Nephron progenitor cell (in vitro differentiated cells): Measurements from ENCODE around the gene UBE2L3.
"Not testable (repeated sequence)": the region's sequence is repeated elsewhere in the genome, so short reads cannot be mapped to it uniquely, and the experiment has no call there.

Experiments
- DNase-seq: peaks from one replicate; pipeline ENCODE4 v3.0.0; 2021
- H3K27ac Mint-ChIP-seq: 2 replicates; pipeline ENCODE4 v1.8.0; 2021; ENCODE audit warnings: mild to moderate bottlenecking, moderate library complexity, mixed read lengths
- H3K27me3 Mint-ChIP-seq: 2 replicates; pipeline ENCODE4 v1.8.0; 2021; ENCODE audit warnings: mild to moderate bottlenecking, low read depth, mixed read lengths; ENCODE audit not compliant: poor library complexity
- H3K36me3 Mint-ChIP-seq: 2 replicates; pipeline ENCODE4 v1.8.0; 2021; ENCODE audit warnings: low read depth, mixed read lengths
- H3K4me1 Mint-ChIP-seq: 2 replicates; pipeline ENCODE4 v1.8.0; 2021; ENCODE audit warnings: mixed read lengths
- H3K4me3 Mint-ChIP-seq: 2 replicates; pipeline ENCODE4 v1.8.0; 2021; ENCODE audit warnings: mild to moderate bottlenecking, moderate library complexity, mixed read lengths
- H3K9me3 Mint-ChIP-seq: 2 replicates; pipeline ENCODE4 v1.8.0; 2021; ENCODE audit warnings: mild to moderate bottlenecking, moderate library complexity, mixed read lengths
- TF ChIP-seq, protein P1 (sequence below): fragments of 200-600 bp; sonication (generic); IDR thresholded peaks from 2 replicates; pipeline ENCODE4 v1.5.0; 2021; ENCODE audit warnings: antibody characterized with exemption

The UBE2L3 gene

GRCh38 chr22:21640810-21641209, 73.3 kb downstream of the UBE2L3 start:
- Mint-ChIP-seq H3K27me3 (peaks cover 12% of the 10 kb centered on the region), H3K9me3 (no peaks in the 10 kb centered on the region), H3K4me1 (peaks cover 29% of the 10 kb centered on the region), H3K4me3 (peak overlapping the region; percentile 86), H3K27ac (no peak overlapping the region), H3K36me3 (peaks cover 10% of the 10 kb centered on the region)
- no peak for DNase-seq
- TF ChIP-seq, protein P1, sequence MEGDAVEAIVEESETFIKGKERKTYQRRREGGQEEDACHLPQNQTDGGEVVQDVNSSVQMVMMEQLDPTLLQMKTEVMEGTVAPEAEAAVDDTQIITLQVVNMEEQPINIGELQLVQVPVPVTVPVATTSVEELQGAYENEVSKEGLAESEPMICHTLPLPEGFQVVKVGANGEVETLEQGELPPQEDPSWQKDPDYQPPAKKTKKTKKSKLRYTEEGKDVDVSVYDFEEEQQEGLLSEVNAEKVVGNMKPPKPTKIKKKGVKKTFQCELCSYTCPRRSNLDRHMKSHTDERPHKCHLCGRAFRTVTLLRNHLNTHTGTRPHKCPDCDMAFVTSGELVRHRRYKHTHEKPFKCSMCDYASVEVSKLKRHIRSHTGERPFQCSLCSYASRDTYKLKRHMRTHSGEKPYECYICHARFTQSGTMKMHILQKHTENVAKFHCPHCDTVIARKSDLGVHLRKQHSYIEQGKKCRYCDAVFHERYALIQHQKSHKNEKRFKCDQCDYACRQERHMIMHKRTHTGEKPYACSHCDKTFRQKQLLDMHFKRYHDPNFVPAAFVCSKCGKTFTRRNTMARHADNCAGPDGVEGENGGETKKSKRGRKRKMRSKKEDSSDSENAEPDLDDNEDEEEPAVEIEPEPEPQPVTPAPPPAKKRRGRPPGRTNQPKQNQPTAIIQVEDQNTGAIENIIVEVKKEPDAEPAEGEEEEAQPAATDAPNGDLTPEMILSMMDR = no peak

GRCh38 chr22:21641417-21641788, 73.9 kb downstream of the UBE2L3 start:
- Mint-ChIP-seq H3K4me1 (peaks cover 31% of the 10 kb centered on the region), H3K4me3 (peak overlapping the region; percentile 86), H3K36me3 (peaks cover 13% of the 10 kb centered on the region), H3K27me3 (peaks cover 12% of the 10 kb centered on the region), H3K27ac (peak overlapping the region; percentile 95), H3K9me3 (no peaks in the 10 kb centered on the region)
- TF ChIP-seq, protein P1 = peak; percentile 33
- peak; percentile 51 for DNase-seq

- peak; percentile 97 for DNase-seq
- H3K27ac Mint-ChIP-seq = peak within 1 kb of the TSS; percentile 97
- peaks cover 37% of the 10 kb centered on the region for H3K4me1 Mint-ChIP-seq
- no peaks in the 10 kb centered on the region for H3K9me3 Mint-ChIP-seq
- H3K4me3 Mint-ChIP-seq = peak within 1 kb of the TSS; percentile 86
- H3K36me3 Mint-ChIP-seq = peaks cover 19% of the 10 kb centered on the region
- TF ChIP-seq, protein P1 = no peak
- peaks cover 9% of the 10 kb centered on the region for H3K27me3 Mint-ChIP-seq
Observed at GRCh38 chr22:21641789-21642583, 74.5 kb downstream of the UBE2L3 start, which contains the start of gene SDF2L1. SDF2L1 (plus strand) TSS chr22:21642302; CDS start chr22:21642337, 35 bp downstream.

DNA sequence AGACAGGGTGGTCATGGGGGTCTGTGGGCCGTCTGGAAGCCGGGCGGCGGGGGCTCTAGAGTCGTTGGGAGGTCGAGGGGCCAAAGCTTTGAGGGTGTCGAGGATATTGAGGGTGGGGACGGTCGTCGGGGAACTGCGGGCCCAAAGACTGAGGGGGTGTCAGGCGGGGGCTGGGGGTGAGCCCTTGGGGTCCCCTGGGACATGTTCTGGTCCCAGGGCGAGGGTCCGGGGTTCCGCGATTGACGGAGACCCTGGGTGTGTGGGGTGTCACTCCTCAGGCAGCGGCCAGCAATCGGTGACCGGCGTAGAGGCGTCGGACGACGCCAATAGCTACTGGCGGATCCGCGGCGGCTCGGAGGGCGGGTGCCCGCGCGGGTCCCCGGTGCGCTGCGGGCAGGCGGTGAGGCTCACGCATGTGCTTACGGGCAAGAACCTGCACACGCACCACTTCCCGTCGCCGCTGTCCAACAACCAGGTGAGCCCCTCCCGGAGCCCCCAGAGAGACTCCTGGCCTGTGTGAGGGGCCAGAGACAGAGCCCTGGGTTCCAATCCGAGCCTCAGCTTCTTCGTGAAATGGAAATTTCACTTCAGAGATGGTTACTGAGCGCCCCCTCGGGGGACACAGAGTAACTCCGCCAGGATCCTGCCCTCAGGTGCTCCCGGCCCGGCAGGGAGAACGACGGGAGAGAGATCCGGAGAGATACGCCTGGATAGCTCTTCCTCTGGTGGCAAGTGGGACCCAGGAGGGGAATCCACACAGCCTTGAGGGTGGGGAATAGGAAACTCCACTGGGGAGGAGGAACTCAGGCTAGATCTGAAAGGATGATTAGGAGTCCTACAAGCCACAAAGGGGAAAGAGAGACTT, 75.3 kb downstream of the UBE2L3 start:
- DNase-seq = peak; percentile 67
- Mint-ChIP-seq H3K9me3 (no peaks in the 10 kb centered on the region), H3K36me3 (peaks cover 19% of the 10 kb centered on the region), H3K27me3 (peaks cover 9% of the 10 kb centered on the region), H3K4me3 (peak overlapping the region; percentile 86), H3K4me1 (peaks cover 40% of the 10 kb centered on the region), H3K27ac (peak overlapping the region; percentile 97)
- TF ChIP-seq, protein P1 = peak; percentile 51

GRCh38 chr22:21643533-21644357, 76.2 kb downstream of the UBE2L3 start:
- Mint-ChIP-seq H3K4me1 (peaks cover 42% of the 10 kb centered on the region), H3K4me3 (peak overlapping the region; percentile 86), H3K36me3 (peaks cover 21% of the 10 kb centered on the region), H3K27ac (no peak overlapping the region), H3K27me3 (peaks cover 6% of the 10 kb centered on the region), H3K9me3 (no peaks in the 10 kb centered on the region)
- TF ChIP-seq, protein P1 = no peak
- DNase-seq = no peak

DNA sequence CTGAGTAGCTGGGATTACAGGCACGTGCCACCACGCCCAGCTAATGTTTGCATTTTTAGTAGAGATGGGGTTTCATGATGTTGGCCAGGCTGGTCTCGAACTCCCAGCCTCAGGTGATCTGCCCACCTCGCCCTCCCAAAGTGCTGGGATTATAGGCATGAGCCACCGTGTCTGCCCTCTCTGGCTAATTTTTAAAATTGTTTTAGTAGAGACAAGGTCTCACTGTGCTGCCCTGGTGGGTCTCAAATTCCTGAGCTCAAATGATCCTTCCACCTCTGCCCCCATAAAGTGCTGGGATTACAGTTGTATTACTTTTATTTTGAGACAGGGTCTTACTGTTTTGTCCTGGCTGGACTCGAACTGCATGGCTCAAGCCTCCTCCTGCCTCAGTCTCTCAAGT, 78.0 kb downstream of the UBE2L3 start:
- not testable (repeated sequence) for H3K27me3 Mint-ChIP-seq, H3K9me3 Mint-ChIP-seq, H3K4me3 Mint-ChIP-seq, DNase-seq, H3K27ac Mint-ChIP-seq
- Mint-ChIP-seq H3K4me1 (peaks cover 55% of the 10 kb centered on the region), H3K36me3 (peaks cover 24% of the 10 kb centered on the region)
